ENCODE measurements around the gene HOXC10. TPM values are rescaled to one million over a fixed set of nuclear protein-coding genes. Genes with fewer than 3 reads are reported as not detected.

The HOXC10 gene
- total and polyA plus RNA-seq, 10 of the 15 experiments (the other 5 are each of a cell fraction or from before 2014, with no cell fraction given), result 0.59 TPM; not detected in 9

GRCh38 chr12:54037360-54038283 lies 52.7 kb downstream of the HOXC10 start (continued):
- TF ChIP-seq MXI1 (IDR thresholded peaks at IDR 0.05; ENCODE audit: low read depth, low read length) (no peak), NBN (IDR thresholded peaks at IDR 0.05) (no peak), ZNF687 (IDR thresholded peaks at IDR 0.05) (no peak), MEF2B (IDR thresholded peaks at IDR 0.05; ENCODE audit: partially characterized antibody, poor library complexity, severe bottlenecking) (no peak), SMAD1 (IDR thresholded peaks at IDR 0.05; ENCODE audit: low read depth, partially characterized antibody) (no peak), KDM1A (IDR thresholded peaks at IDR 0.05; ENCODE audit: borderline replicate concordance) (no peak), BCLAF1 (IDR thresholded peaks at IDR 0.05) (no peak), IRF3 (IDR thresholded peaks at IDR 0.05) (no peak)
